WTC11 (cell line): Measurements from ENCODE around the gene RASGRF2. TPM values are rescaled to one million over a fixed set of nuclear protein-coding genes. Genes with fewer than 3 reads are reported as not detected.

ENCODE experiments used
- ATAC-seq: fragments of 200-7000 bp; cut with Tn5 transposase; 2 replicates; pipeline ENCODE4 v1.10.0; 2021; ENCODE audit warnings: mild to moderate bottlenecking, moderate library complexity
- CTCF ChIA-PET: fragments of 300-600 bp; sonication (Branson Sonifier 250); formaldehyde crosslinking; loops from one replicate; lab custom pipeline; 2021; ENCODE audit warnings: antibody characterized with exemption; lab: Charles Lee
- POLR2A ChIA-PET: fragments of 350-600 bp; sonication (Branson Sonifier 250); formaldehyde crosslinking; loops from one replicate; lab custom pipeline; 2021; ENCODE audit warnings: antibody characterized with exemption; lab: Charles Lee
- DNase-seq: peaks from one replicate; pipeline ENCODE4 v3.0.0; 2021; ENCODE audit warnings: low spot score
- H3K27ac Mint-ChIP-seq: 2 replicates; pipeline ENCODE4 v1.8.0; 2021; ENCODE audit warnings: mixed read lengths
- H3K27me3 Mint-ChIP-seq: 2 replicates; pipeline ENCODE4 v1.8.0; 2021; ENCODE audit warnings: low read depth, mild to moderate bottlenecking, moderate library complexity, mixed read lengths
- H3K36me3 Mint-ChIP-seq: 2 replicates; pipeline ENCODE4 v1.8.0; 2021; ENCODE audit warnings: mixed read lengths
- H3K4me1 Mint-ChIP-seq: 2 replicates; pipeline ENCODE4 v1.8.0; 2022; ENCODE audit warnings: mixed read lengths
- H3K4me3 Mint-ChIP-seq: 2 replicates; pipeline ENCODE4 v1.8.0; 2021; ENCODE audit warnings: mild to moderate bottlenecking, moderate library complexity, mixed read lengths
- H3K9me3 Mint-ChIP-seq: 2 replicates; pipeline ENCODE4 v1.8.0; 2021; ENCODE audit warnings: mixed read lengths
- ELF4 ChIP-seq: sonication (generic); formaldehyde crosslinking; IDR thresholded peaks from 2 replicates; pipeline ENCODE4 v1.8.1; 2022; ENCODE audit warnings: low read depth, mild to moderate bottlenecking, moderate library complexity, missing genetic modification reagents
- ETV6 ChIP-seq: sonication (generic); formaldehyde crosslinking; IDR thresholded peaks from 2 replicates; pipeline ENCODE4 v1.8.1; 2022; ENCODE audit warnings: mild to moderate bottlenecking, missing genetic modification reagents
- FOXK1 ChIP-seq: sonication (generic); formaldehyde crosslinking; IDR thresholded peaks from 2 replicates; pipeline ENCODE4 v1.8.0; 2022; ENCODE audit warnings: mild to moderate bottlenecking, moderate library complexity, missing genetic modification reagents
- GABPB1 ChIP-seq: sonication (generic); formaldehyde crosslinking; IDR thresholded peaks from 2 replicates; pipeline ENCODE4 v1.8.1; 2023; ENCODE audit warnings: mild to moderate bottlenecking, missing genetic modification reagents
- JAZF1 ChIP-seq: fragments of 250-450 bp; sonication (Bioruptor Pico); IDR thresholded peaks from 2 replicates; pipeline ENCODE4 v1.9.0; 2021; ENCODE audit warnings: moderate library complexity, mild to moderate bottlenecking, inconsistent platforms
- NFYB ChIP-seq: sonication (generic); formaldehyde crosslinking; conservative IDR thresholded peaks from 2 replicates; pipeline ENCODE4 v1.8.0; 2022; ENCODE audit warnings: low read depth, missing genetic modification reagents
- SOX15 ChIP-seq: fragments of 250-450 bp; sonication (Bioruptor Pico); IDR thresholded peaks from 2 replicates; pipeline ENCODE4 v1.9.0; 2021; ENCODE audit warnings: mild to moderate bottlenecking
- TCF7 ChIP-seq: sonication (generic); formaldehyde crosslinking; IDR thresholded peaks from 2 replicates; pipeline ENCODE4 v1.8.0; 2022; ENCODE audit warnings: mild to moderate bottlenecking, low read depth, missing genetic modification reagents, moderate library complexity
- TEAD1 ChIP-seq: sonication (generic); formaldehyde crosslinking; IDR thresholded peaks from 2 replicates; pipeline ENCODE4 v1.8.0; 2022; ENCODE audit warnings: mild to moderate bottlenecking, missing genetic modification reagents
- TP53 ChIP-seq: sonication (generic); formaldehyde crosslinking; IDR thresholded peaks from 2 replicates; pipeline ENCODE4 v1.8.1; 2023; ENCODE audit warnings: mild to moderate bottlenecking, missing genetic modification reagents
- ZBTB21 ChIP-seq: sonication (generic); formaldehyde crosslinking; IDR thresholded peaks from 2 replicates; pipeline ENCODE4 v1.8.1; 2023; ENCODE audit warnings: mild to moderate bottlenecking, missing genetic modification reagents, borderline replicate concordance
- ZBTB43 ChIP-seq: sonication (generic); formaldehyde crosslinking; IDR thresholded peaks from 2 replicates; pipeline ENCODE4 v1.8.1; 2023; ENCODE audit warnings: mild to moderate bottlenecking, missing genetic modification reagents
- ZNF219 ChIP-seq: sonication (generic); formaldehyde crosslinking; IDR thresholded peaks from 2 replicates; pipeline ENCODE4 v1.8.0; 2023; ENCODE audit warnings: missing genetic modification reagents, mild to moderate bottlenecking, borderline replicate concordance
- ZNF396 ChIP-seq: fragments of 250-450 bp; sonication (Bioruptor Pico); IDR thresholded peaks from 2 replicates; pipeline ENCODE4 v1.8.0; 2021; ENCODE audit warnings: mild to moderate bottlenecking, moderate library complexity, borderline replicate concordance
- ZNF416 ChIP-seq: fragments of 250-450 bp; sonication (Bioruptor Pico); IDR thresholded peaks from 2 replicates; pipeline ENCODE4 v1.9.0; 2021; ENCODE audit warnings: mild to moderate bottlenecking, inconsistent platforms
- ZNF512 ChIP-seq: sonication (generic); formaldehyde crosslinking; IDR thresholded peaks from 2 replicates; pipeline ENCODE4 v1.8.1; 2022; ENCODE audit warnings: missing genetic modification reagents, borderline replicate concordance
- ZNF671 ChIP-seq: fragments of 250-450 bp; sonication (Bioruptor Pico); IDR thresholded peaks from 2 replicates; pipeline ENCODE4 v1.8.0; 2021; ENCODE audit warnings: mild to moderate bottlenecking
- total RNA-seq: library from RNA; stranded (reverse); gene quantifications from 3 replicates; pipeline ENCODE4 v1.2.3, GENCODE V29; 2021
- TF ChIP-seq, protein P1 (sequence below): fragments of 250-450 bp; sonication (Bioruptor Pico); IDR thresholded peaks from 2 replicates; pipeline ENCODE4 v1.9.0; 2021; ENCODE audit warnings: mild to moderate bottlenecking, borderline replicate concordance
- TF ChIP-seq, protein P2 (sequence below): fragments of 250-450 bp; sonication (Bioruptor Pico); IDR thresholded peaks from 2 replicates; pipeline ENCODE4 v2.1.2; 2022; ENCODE audit warnings: mild to moderate bottlenecking, moderate library complexity
- TF ChIP-seq, protein P3 (sequence below): sonication (generic); formaldehyde crosslinking; IDR thresholded peaks from 2 replicates; pipeline ENCODE4 v1.8.0; 2022; ENCODE audit warnings: mild to moderate bottlenecking, missing genetic modification reagents

The RASGRF2 gene
- total RNA-seq, 1 experiment from 2014 or later: 17.6 TPM

DNA sequence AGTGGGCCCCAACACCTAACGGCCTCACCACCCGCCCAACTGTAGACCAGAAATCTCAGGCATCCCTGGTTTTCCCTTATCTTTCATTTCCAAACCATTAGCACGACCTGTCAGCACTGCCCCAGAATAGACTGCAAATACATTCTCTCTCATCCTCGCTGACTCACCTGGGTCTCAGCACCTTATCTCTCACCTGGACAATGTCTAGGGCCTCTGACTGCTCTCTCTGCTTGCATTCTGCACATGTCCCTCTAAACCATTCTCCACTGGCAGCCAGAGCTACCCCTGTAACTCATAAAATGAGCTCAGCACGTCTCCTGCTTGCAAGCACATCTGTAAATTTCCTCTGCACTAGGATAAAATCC lies 285.7 kb downstream of the RASGRF2 start:
- Mint-ChIP-seq H3K4me1 (peaks cover 34% of the 10 kb centered on the region), H3K36me3 (peaks cover 3% of the 10 kb centered on the region; the same call in 1 of the 2 replicates), H3K27ac (no peak overlapping the region)
- ChIA-PET CTCF (no interaction called here), POLR2A (no interaction called here)
- no peak for TF ChIP-seq TP53 (CRISPR knock-in tag)
- no peak for TF ChIP-seq ZBTB43 (CRISPR knock-in tag)
- no peak for TF ChIP-seq TEAD1
- TF ChIP-seq, protein P1, sequence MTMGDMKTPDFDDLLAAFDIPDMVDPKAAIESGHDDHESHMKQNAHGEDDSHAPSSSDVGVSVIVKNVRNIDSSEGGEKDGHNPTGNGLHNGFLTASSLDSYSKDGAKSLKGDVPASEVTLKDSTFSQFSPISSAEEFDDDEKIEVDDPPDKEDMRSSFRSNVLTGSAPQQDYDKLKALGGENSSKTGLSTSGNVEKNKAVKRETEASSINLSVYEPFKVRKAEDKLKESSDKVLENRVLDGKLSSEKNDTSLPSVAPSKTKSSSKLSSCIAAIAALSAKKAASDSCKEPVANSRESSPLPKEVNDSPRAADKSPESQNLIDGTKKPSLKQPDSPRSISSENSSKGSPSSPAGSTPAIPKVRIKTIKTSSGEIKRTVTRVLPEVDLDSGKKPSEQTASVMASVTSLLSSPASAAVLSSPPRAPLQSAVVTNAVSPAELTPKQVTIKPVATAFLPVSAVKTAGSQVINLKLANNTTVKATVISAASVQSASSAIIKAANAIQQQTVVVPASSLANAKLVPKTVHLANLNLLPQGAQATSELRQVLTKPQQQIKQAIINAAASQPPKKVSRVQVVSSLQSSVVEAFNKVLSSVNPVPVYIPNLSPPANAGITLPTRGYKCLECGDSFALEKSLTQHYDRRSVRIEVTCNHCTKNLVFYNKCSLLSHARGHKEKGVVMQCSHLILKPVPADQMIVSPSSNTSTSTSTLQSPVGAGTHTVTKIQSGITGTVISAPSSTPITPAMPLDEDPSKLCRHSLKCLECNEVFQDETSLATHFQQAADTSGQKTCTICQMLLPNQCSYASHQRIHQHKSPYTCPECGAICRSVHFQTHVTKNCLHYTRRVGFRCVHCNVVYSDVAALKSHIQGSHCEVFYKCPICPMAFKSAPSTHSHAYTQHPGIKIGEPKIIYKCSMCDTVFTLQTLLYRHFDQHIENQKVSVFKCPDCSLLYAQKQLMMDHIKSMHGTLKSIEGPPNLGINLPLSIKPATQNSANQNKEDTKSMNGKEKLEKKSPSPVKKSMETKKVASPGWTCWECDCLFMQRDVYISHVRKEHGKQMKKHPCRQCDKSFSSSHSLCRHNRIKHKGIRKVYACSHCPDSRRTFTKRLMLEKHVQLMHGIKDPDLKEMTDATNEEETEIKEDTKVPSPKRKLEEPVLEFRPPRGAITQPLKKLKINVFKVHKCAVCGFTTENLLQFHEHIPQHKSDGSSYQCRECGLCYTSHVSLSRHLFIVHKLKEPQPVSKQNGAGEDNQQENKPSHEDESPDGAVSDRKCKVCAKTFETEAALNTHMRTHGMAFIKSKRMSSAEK: no peak
- TF ChIP-seq, all 79 proteins: peak for 0
- Mint-ChIP-seq H3K9me3 (no peaks in the 10 kb centered on the region), H3K27me3 (no peaks in the 10 kb centered on the region), H3K4me3 (no peak overlapping the region)
- DNase-seq (no peak), ATAC-seq (no peak)

DNA sequence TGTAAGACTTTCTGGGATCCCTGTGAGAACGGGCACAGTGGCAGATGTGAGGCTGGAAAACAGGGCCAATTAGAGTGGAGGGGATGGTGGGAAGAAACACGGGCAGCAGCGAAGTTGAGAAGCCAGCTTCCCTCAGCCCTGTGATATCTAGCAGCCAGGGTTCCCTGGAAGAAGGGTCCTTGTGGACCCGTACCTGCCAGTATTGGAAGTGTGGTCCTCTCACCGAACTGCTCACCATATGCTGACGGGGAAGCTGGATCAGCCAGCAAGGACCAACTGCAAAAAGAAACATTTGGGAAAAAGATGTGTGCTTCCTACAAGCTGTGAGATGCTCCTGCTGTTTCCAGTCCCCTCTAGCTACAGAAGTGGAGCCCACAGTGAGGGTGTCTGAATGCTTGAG lies 286.5 kb downstream of the RASGRF2 start:
- Mint-ChIP-seq H3K36me3 (peaks cover 3% of the 10 kb centered on the region; the same call in 1 of the 2 replicates), H3K27ac (peak overlapping the region; percentile 1; the same call in 1 of the 2 replicates), H3K4me3 (no peak overlapping the region), H3K4me1 (peaks cover 29% of the 10 kb centered on the region), H3K27me3 (no peaks in the 10 kb centered on the region), H3K9me3 (no peaks in the 10 kb centered on the region)
- no peak for DNase-seq
- ChIA-PET CTCF (no interaction called here), POLR2A (no interaction called here)
- TF ChIP-seq TCF7 (CRISPR knock-in tag) (no peak), ETV6 (CRISPR knock-in tag) (no peak), ZNF416 (CRISPR knock-in tag) (no peak), ZNF512 (CRISPR knock-in tag) (no peak), JAZF1 (CRISPR knock-in tag) (no peak), SOX15 (CRISPR knock-in tag) (no peak), ELF4 (no peak), ZBTB21 (no peak), NFYB (CRISPR knock-in tag) (no peak), ZNF396 (CRISPR knock-in tag) (no peak), ZNF671 (no peak), FOXK1 (CRISPR knock-in tag) (no peak), ZNF219 (CRISPR knock-in tag) (no peak), GABPB1 (no peak)
- TF ChIP-seq, protein P2, sequence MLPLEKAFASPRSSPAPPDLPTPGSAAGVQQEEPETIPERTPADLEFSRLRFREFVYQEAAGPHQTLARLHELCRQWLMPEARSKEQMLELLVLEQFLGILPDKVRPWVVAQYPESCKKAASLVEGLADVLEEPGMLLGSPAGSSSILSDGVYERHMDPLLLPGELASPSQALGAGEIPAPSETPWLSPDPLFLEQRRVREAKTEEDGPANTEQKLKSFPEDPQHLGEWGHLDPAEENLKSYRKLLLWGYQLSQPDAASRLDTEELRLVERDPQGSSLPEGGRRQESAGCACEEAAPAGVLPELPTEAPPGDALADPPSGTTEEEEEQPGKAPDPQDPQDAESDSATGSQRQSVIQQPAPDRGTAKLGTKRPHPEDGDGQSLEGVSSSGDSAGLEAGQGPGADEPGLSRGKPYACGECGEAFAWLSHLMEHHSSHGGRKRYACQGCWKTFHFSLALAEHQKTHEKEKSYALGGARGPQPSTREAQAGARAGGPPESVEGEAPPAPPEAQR (CRISPR knock-in tag): no peak
- TF ChIP-seq, protein P3, sequence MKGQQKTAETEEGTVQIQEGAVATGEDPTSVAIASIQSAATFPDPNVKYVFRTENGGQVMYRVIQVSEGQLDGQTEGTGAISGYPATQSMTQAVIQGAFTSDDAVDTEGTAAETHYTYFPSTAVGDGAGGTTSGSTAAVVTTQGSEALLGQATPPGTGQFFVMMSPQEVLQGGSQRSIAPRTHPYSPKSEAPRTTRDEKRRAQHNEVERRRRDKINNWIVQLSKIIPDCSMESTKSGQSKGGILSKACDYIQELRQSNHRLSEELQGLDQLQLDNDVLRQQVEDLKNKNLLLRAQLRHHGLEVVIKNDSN (CRISPR knock-in tag): no peak
- no peak for ATAC-seq
